Muscle layer of duodenum (tissue), 2 donors: ENCODE measurements around the gene ATG7.
"Not testable (repeated sequence)": the region's sequence is repeated elsewhere in the genome, so short reads cannot be mapped to it uniquely, and the experiment has no call there.

Experiments
- H3K27ac ChIP-seq: one replicate; pipeline ENCODE4 v1.7.0; 2013; ENCODE audit warnings: mild to moderate bottlenecking, low read length
- H3K27me3 ChIP-seq: one replicate; pipeline ENCODE4 v1.7.0; 2013; ENCODE audit warnings: low read depth, mild to moderate bottlenecking, control low read depth, low read length
- H3K36me3 ChIP-seq, 2 donors: one replicate each; pipeline ENCODE4 v1.7.0; 2013; ENCODE audit warnings: low read length in 2 of 2, control low read depth in 1 of 2, mild to moderate bottlenecking in 1 of 2; ENCODE audit not compliant: insufficient read depth in 2 of 2, control insufficient read depth in 1 of 2
- H3K4me1 ChIP-seq, 2 donors: one replicate each; pipeline ENCODE4 v1.7.0; 2013; ENCODE audit warnings: low read length in 2 of 2, mild to moderate bottlenecking in 2 of 2, control low read depth in 1 of 2, moderate library complexity in 1 of 2; ENCODE audit not compliant: insufficient read depth in 2 of 2, control insufficient read depth in 1 of 2
- H3K4me3 ChIP-seq, 2 donors: one replicate each; pipeline ENCODE4 v1.7.0; 2013; ENCODE audit warnings: low read length in 2 of 2, low read depth in 1 of 2, mild to moderate bottlenecking in 1 of 2
- H3K9me3 ChIP-seq, 2 donors: one replicate each; pipeline ENCODE4 v1.7.0; 2013; ENCODE audit warnings: low read length in 2 of 2, control low read depth in 1 of 2, mild to moderate bottlenecking in 1 of 2; ENCODE audit not compliant: control insufficient read depth in 1 of 2
- donor health status: healthy.

ATG7 gene

DNA sequence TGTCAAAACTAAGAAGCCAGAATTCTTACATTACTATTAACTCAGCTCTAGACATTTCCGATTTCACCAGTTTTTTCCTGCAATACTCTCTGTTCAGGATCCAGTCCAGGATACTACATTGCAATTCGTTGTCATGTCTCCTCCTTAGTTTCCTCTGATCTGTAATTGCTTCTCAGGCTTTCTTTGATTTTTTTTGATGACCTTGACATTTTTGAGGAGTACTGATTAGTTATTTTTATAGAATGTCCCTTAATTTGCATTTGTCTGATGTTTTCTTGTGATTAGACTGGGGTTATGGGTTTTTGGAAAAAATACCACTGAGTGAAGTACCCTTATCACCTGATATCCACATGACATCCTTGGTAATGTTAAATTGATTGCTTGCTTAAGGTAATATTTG lies 57.6 kb downstream of the ATG7 start:
- no peaks in the 10 kb centered on the region for H3K27me3 ChIP-seq
- H3K36me3 ChIP-seq, result peaks cover 14 to 19% of the 10 kb centered on the region in 2 donors
- no peaks in the 10 kb centered on the region for H3K4me1 ChIP-seq
- no peaks in the 10 kb centered on the region for H3K9me3 ChIP-seq
- H3K4me3 ChIP-seq, result no peak overlapping the region
- no peak overlapping the region for H3K27ac ChIP-seq

DNA sequence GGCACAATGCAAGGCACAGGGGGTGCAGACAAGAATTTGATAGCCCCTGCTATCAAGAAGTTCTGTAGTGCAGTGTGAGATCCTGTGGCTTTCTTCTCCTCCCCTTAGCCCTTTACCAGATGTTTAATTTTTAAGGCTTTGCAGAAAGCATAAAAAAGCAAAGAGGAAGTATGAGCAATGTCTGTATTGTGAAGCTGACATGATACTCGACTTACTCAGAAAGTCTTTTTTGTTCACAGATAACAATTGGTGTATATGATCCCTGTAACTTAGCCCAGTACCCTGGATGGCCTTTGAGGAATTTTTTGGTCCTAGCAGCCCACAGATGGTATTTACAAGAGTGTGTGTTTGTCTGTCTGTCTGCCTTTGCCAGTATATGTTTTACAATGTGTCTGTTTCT lies 58.9 kb downstream of the ATG7 start:
- Histone ChIP-seq H3K4me1 (no peaks in the 10 kb centered on the region), H3K27me3 (no peaks in the 10 kb centered on the region), H3K9me3 (no peaks in the 10 kb centered on the region), H3K27ac (no peak overlapping the region), H3K4me3 (no peak overlapping the region), H3K36me3 (peaks cover 14 to 15% of the 10 kb centered on the region in 2 donors)

DNA sequence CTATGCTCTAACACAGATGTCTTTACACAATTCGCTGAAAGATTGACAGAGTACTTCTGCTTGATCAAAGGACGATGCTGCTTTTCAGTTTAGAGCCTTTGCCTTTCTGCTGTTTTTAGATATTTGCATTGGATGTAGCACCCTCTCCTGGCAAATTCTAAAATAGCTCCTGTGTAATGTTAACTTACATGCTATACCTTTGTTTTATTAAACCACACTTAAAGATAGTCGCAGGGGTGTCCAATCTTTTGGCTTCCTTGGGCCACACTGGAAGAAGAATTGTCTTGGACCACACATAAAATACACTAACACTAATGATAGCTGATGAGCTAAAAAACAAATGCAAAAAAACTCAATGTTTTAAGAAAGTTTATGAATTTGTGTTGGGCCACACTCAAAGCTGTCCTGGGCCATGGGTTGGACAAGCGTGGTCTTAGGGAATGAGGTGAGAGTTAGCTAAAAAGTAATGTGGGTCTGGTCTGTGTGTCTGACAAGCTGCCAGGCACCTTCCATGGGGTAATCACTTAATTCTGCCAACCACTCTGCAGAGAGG lies 62.9 kb downstream of the ATG7 start:
- Histone ChIP-seq H3K27me3 (no peaks in the 10 kb centered on the region), H3K36me3 (peaks cover 0 to 8% of the 10 kb centered on the region in 2 donors), H3K4me3 (no peak overlapping the region), H3K27ac (no peak overlapping the region), H3K4me1 (no peaks in the 10 kb centered on the region), H3K9me3 (no peaks in the 10 kb centered on the region)

DNA sequence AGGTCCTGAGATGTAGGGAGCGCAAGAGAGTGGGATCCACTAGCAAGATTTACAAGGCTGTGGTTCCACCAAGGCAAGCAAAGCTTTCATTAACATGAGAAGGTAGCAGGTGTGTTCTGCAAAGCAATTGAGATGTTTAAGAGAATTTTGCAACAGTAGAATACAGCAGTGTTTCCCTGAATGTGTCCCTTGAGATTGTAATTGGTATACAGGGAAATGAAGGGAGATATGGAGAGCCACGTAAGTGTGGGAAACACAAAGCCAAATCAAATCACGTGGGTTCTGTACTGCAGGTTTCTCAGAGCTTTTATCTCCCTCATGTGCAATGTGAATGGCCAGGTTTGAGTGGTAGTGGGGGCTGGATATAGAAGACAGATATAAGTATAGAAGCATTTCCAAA lies 67.3 kb downstream of the ATG7 start:
- H3K27ac ChIP-seq, result no peak overlapping the region
- no peaks in the 10 kb centered on the region for H3K9me3 ChIP-seq
- no peak overlapping the region for H3K4me3 ChIP-seq
- H3K4me1 ChIP-seq, result no peaks in the 10 kb centered on the region
- peaks cover 0 to 29% of the 10 kb centered on the region in 2 donors for H3K36me3 ChIP-seq
- no peaks in the 10 kb centered on the region for H3K27me3 ChIP-seq

DNA sequence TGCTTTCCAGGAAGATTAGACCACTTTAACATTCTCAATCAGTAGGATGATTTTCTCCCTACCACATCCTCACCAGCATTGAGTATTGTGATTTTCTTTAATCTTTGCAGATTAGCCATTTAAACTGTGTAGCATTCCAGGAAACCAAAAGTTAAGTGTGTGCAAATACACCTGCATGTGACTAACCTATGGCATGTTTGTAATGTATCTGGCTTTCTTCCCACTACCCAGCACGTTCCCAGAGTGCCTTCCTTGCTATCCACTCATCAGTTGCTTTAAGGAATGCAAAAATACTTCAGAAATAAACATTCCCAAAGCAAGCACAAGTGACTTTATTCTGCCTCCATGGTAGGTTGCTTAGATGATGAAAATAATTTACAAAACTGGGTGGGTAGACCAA lies 74.2 kb downstream of the ATG7 start:
- Histone ChIP-seq H3K27me3 (no peaks in the 10 kb centered on the region), H3K36me3 (peaks cover 18 to 52% of the 10 kb centered on the region in 2 donors), H3K4me3 (no peak overlapping the region), H3K9me3 (no peaks in the 10 kb centered on the region), H3K27ac (no peak overlapping the region), H3K4me1 (no peaks in the 10 kb centered on the region)

DNA sequence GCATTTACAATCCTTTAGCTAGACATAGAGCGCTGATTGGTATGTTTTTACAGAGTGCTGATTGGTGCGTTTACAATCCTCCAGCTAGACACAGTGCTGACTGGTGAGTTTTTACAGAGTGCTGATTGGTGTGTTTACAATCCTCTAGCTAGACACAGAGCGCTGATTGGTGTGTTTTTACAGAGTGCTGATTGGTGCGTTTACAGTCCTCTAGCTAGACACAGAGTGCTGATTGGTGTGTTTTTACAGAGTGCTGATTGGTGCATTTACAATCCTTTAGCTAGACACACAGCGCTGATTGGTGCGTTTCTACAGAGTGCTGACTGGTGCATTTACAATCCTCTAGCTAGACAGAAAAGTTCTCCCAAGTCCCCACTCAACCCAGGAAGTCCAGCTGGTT lies 76.7 kb downstream of the ATG7 start:
- H3K27ac ChIP-seq, H3K9me3 ChIP-seq, H3K4me1 ChIP-seq, H3K27me3 ChIP-seq, H3K4me3 ChIP-seq: not testable (repeated sequence)
- peaks cover 18 to 39% of the 10 kb centered on the region in 2 donors for H3K36me3 ChIP-seq

DNA sequence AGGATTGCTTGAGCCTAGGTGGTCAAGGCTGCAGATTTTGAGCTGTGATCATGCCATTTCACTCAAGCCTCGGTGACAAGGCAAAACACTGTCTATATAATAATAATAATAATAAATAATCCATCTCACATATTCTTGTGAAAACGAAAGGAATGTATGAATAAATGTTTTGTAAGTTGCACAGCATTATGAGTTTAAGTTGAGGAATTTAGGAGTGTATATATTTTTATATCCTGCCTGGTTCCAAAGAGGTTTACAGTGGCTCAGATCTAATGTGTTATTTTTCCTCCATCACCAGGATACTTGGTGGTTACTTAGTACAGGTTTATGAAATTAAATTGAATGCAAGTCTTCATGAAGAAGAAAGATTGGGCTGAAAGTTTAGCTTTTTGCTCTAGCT lies 77.2 kb downstream of the ATG7 start:
- no peak overlapping the region for H3K27ac ChIP-seq
- no peak overlapping the region for H3K4me3 ChIP-seq
- no peaks in the 10 kb centered on the region for H3K4me1 ChIP-seq
- no peaks in the 10 kb centered on the region for H3K27me3 ChIP-seq
- peaks cover 18 to 38% of the 10 kb centered on the region in 2 donors for H3K36me3 ChIP-seq
- no peaks in the 10 kb centered on the region for H3K9me3 ChIP-seq

DNA sequence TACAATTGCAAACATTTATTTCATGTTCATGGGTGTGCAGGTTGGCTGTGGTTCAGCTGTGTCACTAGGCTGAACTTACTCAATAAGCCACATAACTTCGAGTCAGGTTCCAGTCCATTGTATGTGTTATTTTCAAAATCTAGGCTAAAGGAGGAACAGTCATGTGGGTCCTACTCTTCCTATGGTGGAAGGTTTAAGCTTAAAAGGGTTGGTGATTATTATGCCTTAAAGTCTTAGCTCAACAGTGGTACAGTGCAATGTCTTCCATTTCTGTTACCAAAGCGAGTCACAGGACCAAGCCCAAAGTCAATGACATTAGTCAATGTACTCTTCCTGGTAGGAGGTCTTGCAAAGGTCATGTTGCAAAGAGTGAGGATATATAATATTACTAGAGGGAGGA lies 78.2 kb downstream of the ATG7 start:
- peaks cover 18 to 41% of the 10 kb centered on the region in 2 donors for H3K36me3 ChIP-seq

DNA sequence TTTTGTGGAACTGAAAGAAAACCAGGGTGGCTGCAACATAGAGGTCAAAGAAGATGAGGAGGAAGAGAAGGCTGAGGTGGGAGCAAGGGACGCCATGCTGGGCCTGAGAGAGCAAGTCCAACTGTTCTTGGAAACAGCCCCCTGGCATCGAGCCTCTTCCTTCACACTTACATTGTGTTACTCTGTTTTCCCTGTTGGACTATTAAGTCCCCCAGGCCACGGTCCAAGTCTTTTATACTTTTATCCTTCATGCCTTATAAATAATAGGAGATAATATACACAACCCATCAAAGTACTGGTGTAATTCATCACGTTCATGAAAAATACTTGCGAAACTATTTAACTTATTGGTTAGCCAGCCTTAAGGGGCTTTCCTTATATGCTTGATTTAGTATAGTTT lies 79.3 kb downstream of the ATG7 start:
- H3K27ac ChIP-seq, result no peak overlapping the region
- H3K36me3 ChIP-seq, result peaks cover 12 to 36% of the 10 kb centered on the region in 2 donors
- H3K9me3 ChIP-seq, result no peaks in the 10 kb centered on the region
- no peaks in the 10 kb centered on the region for H3K4me1 ChIP-seq
- no peaks in the 10 kb centered on the region for H3K27me3 ChIP-seq
- no peak overlapping the region for H3K4me3 ChIP-seq

More for the DNA sequence above, 78.2 kb downstream of the ATG7 start:
- H3K9me3 ChIP-seq, result no peaks in the 10 kb centered on the region
- no peaks in the 10 kb centered on the region for H3K27me3 ChIP-seq
- no peak overlapping the region for H3K27ac ChIP-seq
- H3K4me3 ChIP-seq, result no peak overlapping the region
- H3K4me1 ChIP-seq, result no peaks in the 10 kb centered on the region

DNA sequence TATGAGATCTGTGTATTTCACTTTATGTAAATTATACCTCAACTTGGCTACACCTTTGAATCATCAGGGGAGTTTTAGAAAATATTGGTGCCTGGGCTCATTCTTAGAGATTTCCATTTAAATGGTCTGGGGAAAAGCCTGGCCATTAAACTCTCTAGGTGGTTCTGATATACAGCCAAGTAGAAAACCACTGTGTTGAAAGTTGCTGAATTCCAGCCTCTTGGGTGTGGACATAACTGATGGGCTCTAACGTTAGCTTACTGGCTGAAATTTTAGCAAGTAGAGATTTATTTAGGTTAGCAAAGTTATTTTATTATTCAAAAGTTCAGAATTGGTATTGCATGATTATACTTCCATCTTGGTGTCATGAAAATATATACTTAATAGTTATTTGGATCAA lies 84.1 kb downstream of the ATG7 start:
- no peaks in the 10 kb centered on the region for H3K27me3 ChIP-seq
- no peaks in the 10 kb centered on the region for H3K9me3 ChIP-seq
- H3K27ac ChIP-seq, result no peak overlapping the region
- no peaks in the 10 kb centered on the region for H3K4me1 ChIP-seq
- H3K4me3 ChIP-seq, result no peak overlapping the region
- H3K36me3 ChIP-seq, result peaks cover 18 to 36% of the 10 kb centered on the region in 2 donors

DNA sequence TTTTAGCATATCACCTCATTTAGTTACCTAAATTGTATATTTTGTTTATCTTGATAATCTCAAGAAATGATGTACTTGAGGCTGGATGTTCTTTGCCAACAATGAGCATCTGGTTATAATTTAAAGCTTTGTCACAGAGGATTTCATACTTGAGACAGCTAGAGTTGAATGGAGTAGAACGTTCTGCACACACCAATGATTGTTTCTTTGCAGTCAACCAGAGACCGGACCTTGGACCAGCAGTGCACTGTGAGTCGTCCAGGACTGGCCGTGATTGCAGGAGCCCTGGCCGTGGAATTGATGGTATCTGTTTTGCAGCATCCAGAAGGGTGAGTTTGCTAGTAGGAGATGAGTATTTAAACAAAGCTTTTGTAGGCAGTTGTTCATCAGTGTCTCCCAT lies 90.4 kb downstream of the ATG7 start:
- Histone ChIP-seq H3K4me3 (no peak overlapping the region), H3K27me3 (no peaks in the 10 kb centered on the region), H3K4me1 (peaks cover 5 to 15% of the 10 kb centered on the region in 2 donors), H3K27ac (no peak overlapping the region), H3K36me3 (peaks cover 59 to 64% of the 10 kb centered on the region in 2 donors), H3K9me3 (no peaks in the 10 kb centered on the region)

DNA sequence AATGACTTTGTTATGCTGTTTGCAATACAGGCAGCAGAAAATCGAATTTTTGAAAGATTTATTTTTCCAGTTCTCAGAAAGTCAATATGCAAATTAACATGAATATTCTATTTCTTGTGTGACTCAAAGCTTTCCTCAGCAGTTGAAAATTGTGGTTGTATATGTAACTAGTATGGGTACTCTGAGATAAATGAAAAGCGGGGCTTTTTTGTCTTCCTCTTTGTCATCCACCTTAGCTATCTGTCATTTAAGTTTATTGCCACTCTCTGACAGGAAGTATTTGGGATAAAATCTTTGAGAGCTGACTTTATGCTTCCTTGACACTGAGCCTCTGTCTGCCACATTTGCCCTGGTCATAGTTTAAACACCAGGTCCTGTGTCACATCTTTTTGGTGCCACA lies 91.5 kb downstream of the ATG7 start:
- H3K36me3 ChIP-seq, result peaks cover 52 to 55% of the 10 kb centered on the region in 2 donors

More for the DNA sequence above, 91.5 kb downstream of the ATG7 start:
- Histone ChIP-seq H3K4me3 (no peak overlapping the region), H3K9me3 (no peaks in the 10 kb centered on the region), H3K27me3 (no peaks in the 10 kb centered on the region), H3K4me1 (peaks cover 5 to 18% of the 10 kb centered on the region in 2 donors), H3K27ac (no peak overlapping the region)
